T-helper 17 cell (primary cell): ENCODE results near the gene DLG2. TPM values are rescaled to one million over a fixed set of nuclear protein-coding genes. Genes with fewer than 3 reads are reported as not detected.

Source experiments
- ATAC-seq: fragments of 150-1000 bp; cut with Tn5 transposase; 2 replicates; pipeline ENCODE4 v1.10.0; 2021; ENCODE audit warnings: mild to moderate bottlenecking, moderate library complexity
- DNase-seq, 3 donors: peaks; one replicate each; pipeline versions ENCODE4 v3.0.0 to v3.0.0-alpha.2; 2020 to 2021
- H3K9me3 ChIP-seq: one replicate; pipeline ENCODE4 v1.7.0; 2013; ENCODE audit warnings: low read length, mild to moderate bottlenecking; ENCODE audit not compliant: control insufficient read depth, poor library complexity, severe bottlenecking
- H3K27ac Mint-ChIP-seq: one replicate; pipeline ENCODE4 v1.8.0; 2022; ENCODE audit warnings: mild to moderate bottlenecking, moderate library complexity, mixed read lengths
- H3K27me3 Mint-ChIP-seq: one replicate; pipeline ENCODE4 v1.8.0; 2022; ENCODE audit warnings: mixed read lengths
- H3K36me3 Mint-ChIP-seq: one replicate; pipeline ENCODE4 v1.8.0; 2022; ENCODE audit warnings: low read depth, mixed read lengths
- H3K4me1 Mint-ChIP-seq: one replicate; pipeline ENCODE4 v1.8.0; 2022; ENCODE audit warnings: mild to moderate bottlenecking, mixed read lengths
- H3K4me3 Mint-ChIP-seq: one replicate; pipeline ENCODE4 v1.8.0; 2022; ENCODE audit warnings: mild to moderate bottlenecking, moderate library complexity, mixed read lengths
- total RNA-seq, 4 donors: library from RNA in 2 of 4; stranded (reverse) in 2 of 4; gene quantifications; one replicate each; pipeline ENCODE4 v1.2.3 and lab custom pipeline; 2022 to 2026

Gene DLG2
- total RNA-seq, 2 donors from 2014 or later, result 1.0 to 2.2 TPM

DNA sequence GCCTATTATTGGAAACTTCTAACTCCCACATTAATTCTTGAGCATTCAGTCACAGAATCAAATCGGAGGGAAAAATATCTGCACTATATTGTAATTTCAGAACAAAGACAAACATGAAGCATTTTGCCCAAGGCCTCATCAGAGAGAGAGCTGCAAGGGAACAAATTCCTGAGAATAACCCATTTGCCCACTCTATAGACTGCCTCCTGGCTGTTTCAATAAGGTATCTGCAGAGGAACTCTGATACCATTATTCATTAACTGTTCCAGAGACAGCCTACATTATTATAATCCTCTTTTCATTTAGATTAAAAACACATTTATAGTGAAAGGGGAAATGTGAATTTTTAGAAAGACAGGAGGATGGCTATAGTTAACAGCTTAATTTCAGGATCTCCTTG is 663.9 kb downstream of the DLG2 start:
- no peaks in the 10 kb centered on the region for H3K9me3 ChIP-seq
- H3K27me3 Mint-ChIP-seq, result no peaks in the 10 kb centered on the region
- DNase-seq, result no peak
- H3K4me1 Mint-ChIP-seq, result no peaks in the 10 kb centered on the region
- no peak overlapping the region for H3K4me3 Mint-ChIP-seq
- no peak overlapping the region for H3K27ac Mint-ChIP-seq
- no peaks in the 10 kb centered on the region for H3K36me3 Mint-ChIP-seq
- no peak for ATAC-seq

GRCh38 chr11:84962018-84962417 is 665.1 kb downstream of the DLG2 start:
- Mint-ChIP-seq H3K36me3 (no peaks in the 10 kb centered on the region), H3K27me3 (no peaks in the 10 kb centered on the region), H3K27ac (no peak overlapping the region), H3K4me1 (no peaks in the 10 kb centered on the region), H3K4me3 (no peak overlapping the region)
- DNase-seq, result no peak
- ATAC-seq, result no peak
- no peaks in the 10 kb centered on the region for H3K9me3 ChIP-seq

- H3K27ac Mint-ChIP-seq, result no peak overlapping the region
- no peaks in the 10 kb centered on the region for H3K9me3 ChIP-seq
Observed at GRCh38 chr11:84958295-84958694, 668.8 kb downstream of the DLG2 start.

GRCh38 chr11:84950569-84951270 is 676.4 kb downstream of the DLG2 start:
- Mint-ChIP-seq H3K4me1 (no peaks in the 10 kb centered on the region), H3K4me3 (no peak overlapping the region), H3K27me3 (no peaks in the 10 kb centered on the region), H3K27ac (no peak overlapping the region), H3K36me3 (no peaks in the 10 kb centered on the region)
- H3K9me3 ChIP-seq, result no peaks in the 10 kb centered on the region
- DNase-seq (no peak), ATAC-seq (no peak)

More at GRCh38 chr11:84958295-84958694, 668.8 kb downstream of the DLG2 start:
- no peak for DNase-seq
- Mint-ChIP-seq H3K36me3 (no peaks in the 10 kb centered on the region), H3K27me3 (no peaks in the 10 kb centered on the region), H3K4me3 (no peak overlapping the region), H3K4me1 (no peaks in the 10 kb centered on the region)
- no peak for ATAC-seq

- H3K4me3 Mint-ChIP-seq, result no peak overlapping the region
- H3K9me3 ChIP-seq, result no peaks in the 10 kb centered on the region
- no peak overlapping the region for H3K27ac Mint-ChIP-seq
- H3K36me3 Mint-ChIP-seq, result no peaks in the 10 kb centered on the region
- no peak for ATAC-seq
- no peaks in the 10 kb centered on the region for H3K4me1 Mint-ChIP-seq
- DNase-seq, result no peak
- no peaks in the 10 kb centered on the region for H3K27me3 Mint-ChIP-seq
Observed at GRCh38 chr11:84947970-84948580, 679.1 kb downstream of the DLG2 start.

- ATAC-seq, result no peak
- no peak for DNase-seq
- Mint-ChIP-seq H3K36me3 (no peaks in the 10 kb centered on the region), H3K4me3 (no peak overlapping the region), H3K4me1 (no peaks in the 10 kb centered on the region), H3K27me3 (no peaks in the 10 kb centered on the region), H3K27ac (no peak overlapping the region)
- no peaks in the 10 kb centered on the region for H3K9me3 ChIP-seq
Observed at GRCh38 chr11:84947070-84947469, 680.1 kb downstream of the DLG2 start.

GRCh38 chr11:84930863-84931262 is 696.3 kb downstream of the DLG2 start:
- ATAC-seq (no peak), DNase-seq (no peak)
- no peaks in the 10 kb centered on the region for H3K27me3 Mint-ChIP-seq
- H3K4me3 Mint-ChIP-seq, result no peak overlapping the region
- H3K36me3 Mint-ChIP-seq, result no peaks in the 10 kb centered on the region
- H3K4me1 Mint-ChIP-seq, result no peaks in the 10 kb centered on the region
- no peaks in the 10 kb centered on the region for H3K9me3 ChIP-seq
- H3K27ac Mint-ChIP-seq, result no peak overlapping the region

DNA sequence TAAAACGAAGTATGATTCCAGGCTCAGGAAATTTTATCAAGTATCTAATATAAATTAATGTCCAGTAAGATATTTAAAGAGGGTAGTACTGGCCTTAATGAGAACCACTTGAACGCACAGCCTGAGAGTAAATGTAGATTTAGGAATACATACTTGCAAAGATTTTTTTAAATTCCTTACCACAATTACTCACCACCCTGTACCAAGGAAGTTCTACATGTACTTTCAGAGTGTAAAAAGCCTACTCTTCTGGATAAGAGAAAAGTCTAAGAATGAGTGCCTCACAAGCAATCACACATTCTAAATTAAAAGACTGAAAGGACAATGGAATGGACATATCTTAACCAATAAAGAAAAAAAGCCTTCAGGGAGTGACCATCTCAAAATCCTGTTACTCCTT is 697.4 kb downstream of the DLG2 start:
- no peak for ATAC-seq
- Mint-ChIP-seq H3K27me3 (no peaks in the 10 kb centered on the region), H3K36me3 (no peaks in the 10 kb centered on the region), H3K4me3 (no peak overlapping the region), H3K27ac (no peak overlapping the region), H3K4me1 (no peaks in the 10 kb centered on the region)
- DNase-seq, result no peak
- no peaks in the 10 kb centered on the region for H3K9me3 ChIP-seq

- no peaks in the 10 kb centered on the region for H3K36me3 Mint-ChIP-seq
- no peaks in the 10 kb centered on the region for H3K9me3 ChIP-seq
- H3K27ac Mint-ChIP-seq, result no peak overlapping the region
- H3K27me3 Mint-ChIP-seq, result no peaks in the 10 kb centered on the region
- no peak for DNase-seq
- ATAC-seq, result no peak
- H3K4me1 Mint-ChIP-seq, result no peaks in the 10 kb centered on the region
- no peak overlapping the region for H3K4me3 Mint-ChIP-seq
Observed at GRCh38 chr11:84924154-84924692, 702.9 kb downstream of the DLG2 start.

DNA sequence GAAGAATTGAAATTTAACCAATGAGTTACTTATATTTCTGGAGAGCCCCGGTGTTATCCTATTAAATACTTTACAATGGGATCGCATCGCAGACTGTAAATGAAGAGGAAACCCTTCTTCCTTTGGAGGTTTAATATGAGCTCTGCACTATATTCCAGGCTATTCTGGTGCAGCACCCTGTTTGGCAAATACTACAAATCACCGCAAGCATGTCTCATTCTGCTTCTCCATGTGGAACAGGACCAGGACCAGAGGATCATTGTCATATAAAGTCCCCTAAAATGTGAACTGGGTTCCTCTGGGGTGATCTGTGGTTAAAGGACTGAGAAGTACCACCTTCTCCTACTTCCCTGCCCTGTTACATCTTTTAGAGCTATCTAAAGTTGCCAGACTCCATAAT is 703.7 kb downstream of the DLG2 start:
- DNase-seq (no peak), ATAC-seq (no peak)
- no peaks in the 10 kb centered on the region for H3K9me3 ChIP-seq
- Mint-ChIP-seq H3K27me3 (no peaks in the 10 kb centered on the region), H3K27ac (no peak overlapping the region), H3K36me3 (no peaks in the 10 kb centered on the region), H3K4me1 (no peaks in the 10 kb centered on the region), H3K4me3 (no peak overlapping the region)

GRCh38 chr11:84922836-84923235 is 704.3 kb downstream of the DLG2 start:
- Mint-ChIP-seq H3K27me3 (no peaks in the 10 kb centered on the region), H3K36me3 (no peaks in the 10 kb centered on the region), H3K4me3 (no peak overlapping the region), H3K4me1 (no peaks in the 10 kb centered on the region), H3K27ac (no peak overlapping the region)
- no peaks in the 10 kb centered on the region for H3K9me3 ChIP-seq
- DNase-seq (no peak), ATAC-seq (no peak)

GRCh38 chr11:84922212-84922805 is 704.8 kb downstream of the DLG2 start:
- Mint-ChIP-seq H3K4me1 (no peaks in the 10 kb centered on the region), H3K36me3 (no peaks in the 10 kb centered on the region), H3K27ac (no peak overlapping the region), H3K27me3 (no peaks in the 10 kb centered on the region), H3K4me3 (no peak overlapping the region)
- DNase-seq (no peak), ATAC-seq (no peak)
- H3K9me3 ChIP-seq, result no peaks in the 10 kb centered on the region

GRCh38 chr11:84914511-84914910 is 712.6 kb downstream of the DLG2 start:
- H3K9me3 ChIP-seq, result no peaks in the 10 kb centered on the region
- H3K27me3 Mint-ChIP-seq, result no peaks in the 10 kb centered on the region
- no peak overlapping the region for H3K4me3 Mint-ChIP-seq
- ATAC-seq (no peak), DNase-seq (no peak)
- no peaks in the 10 kb centered on the region for H3K4me1 Mint-ChIP-seq
- H3K27ac Mint-ChIP-seq, result no peak overlapping the region
- no peaks in the 10 kb centered on the region for H3K36me3 Mint-ChIP-seq
